Panc1 (cell line): ENCODE measurements around the gene TIGD7. TPM values are rescaled to one million over a fixed set of nuclear protein-coding genes. Genes with fewer than 3 reads are reported as not detected.

Experiments used
- ATAC-seq: fragments of 200-7000 bp; cut with Tn5 transposase; 2 replicates; pipeline ENCODE4 v1.9.1; 2020; ENCODE audit warnings: mild to moderate bottlenecking, moderate library complexity
- BruUV-seq: library from RNA; stranded (reverse); fragments of 400-500 nt; replicated peaks from 2 replicates; lab custom pipeline; 2021; lab: Mats Ljungman, UMichigan
- CTCF ChIA-PET: fragments of 300-600 bp; sonication (Branson Sonifier 250); formaldehyde crosslinking; loops from one replicate; lab custom pipeline; 2022; ENCODE audit warnings: antibody characterized with exemption; lab: Charles Lee
- POLR2A ChIA-PET: fragments of 300-600 bp; sonication (Branson Sonifier 250); formaldehyde crosslinking; loops from one replicate; lab custom pipeline; 2022; ENCODE audit warnings: antibody characterized with exemption; lab: Charles Lee
- DNase-seq: peaks from one replicate; pipeline ENCODE4 v3.0.0-alpha.2; 2010; ENCODE audit warnings: low read depth, low spot score
- H3K27ac ChIP-seq: 2 replicates; pipeline ENCODE4 v1.5.1; 2011; ENCODE audit warnings: mild to moderate bottlenecking, low read length, inconsistent platforms
- H3K27me3 ChIP-seq: fragments of 200-500 bp; sonication (Bioruptor generic); 2 replicates; pipeline ENCODE4 v1.6.0; 2014; ENCODE audit warnings: low read length, inconsistent platforms; ENCODE audit not compliant: control insufficient read depth, insufficient read depth
- H3K36me3 ChIP-seq: fragments of 200-500 bp; sonication (Bioruptor generic); 2 replicates; pipeline ENCODE4 v1.5.1; 2014; ENCODE audit warnings: inconsistent platforms, mild to moderate bottlenecking, low read length, moderate library complexity; ENCODE audit not compliant: control insufficient read depth, insufficient read depth
- H3K4me1 ChIP-seq: 2 replicates; pipeline ENCODE4 v1.5.1; 2011; ENCODE audit warnings: inconsistent platforms, mild to moderate bottlenecking, low read length, moderate library complexity; ENCODE audit not compliant: control insufficient read depth, insufficient read depth
- H3K4me3 ChIP-seq, 2 experiments: 2 replicates each; pipeline ENCODE4 v1.5.1; 2011 to 2012; ENCODE audit warnings: low read depth in 2 of 2, low read length in 2 of 2, mild to moderate bottlenecking in 2 of 2, inconsistent platforms in 1 of 2, moderate library complexity in 1 of 2
- H3K9me3 ChIP-seq: fragments of 200-500 bp; sonication (Bioruptor generic); 2 replicates; pipeline ENCODE4 v1.5.1; 2014; ENCODE audit warnings: low read depth, mild to moderate bottlenecking, inconsistent platforms, low read length, moderate library complexity; ENCODE audit not compliant: control insufficient read depth, insufficient read depth
- CTCF ChIP-seq: fragments of 450-650 bp; IDR thresholded peaks from 2 replicates; pipeline ENCODE4 v1.5.1; 2017; ENCODE audit warnings: mild to moderate bottlenecking
- POLR2AphosphoS5 ChIP-seq: IDR thresholded peaks from 2 replicates; pipeline ENCODE4 v1.6.1; 2012; ENCODE audit warnings: mild to moderate bottlenecking, low read depth, low read length, moderate library complexity
- REST ChIP-seq, 2 experiments: IDR thresholded peaks; 2 replicates each; pipeline ENCODE4 v1.6.1; 2011 to 2012; ENCODE audit warnings: low read depth in 2 of 2, control low read depth in 1 of 2, low read length in 1 of 2, mild to moderate bottlenecking in 1 of 2, moderate library complexity in 1 of 2; ENCODE audit not compliant: insufficient read depth in 1 of 2
- SIN3A ChIP-seq: IDR thresholded peaks from 2 replicates; pipeline ENCODE4 v1.6.1; 2012; ENCODE audit warnings: low read depth, mild to moderate bottlenecking, low read length, moderate library complexity, borderline replicate concordance; ENCODE audit not compliant: insufficient read depth
- TCF7L2 ChIP-seq: IDR thresholded peaks from 2 replicates; pipeline ENCODE4 v1.6.1; 2011; ENCODE audit warnings: mild to moderate bottlenecking, low read depth, low read length, inconsistent platforms
- in situ Hi-C: cut with HindIII; loops from 2 replicates; pipeline ENCODE4 v1.10.0; 2016; ENCODE audit warnings: low sequenced_read_pairs, low pct_unique_long_range_greater_than_20kb
- intact Hi-C: fragments of 100-400 bp; cut with micrococcal nuclease; formaldehyde crosslinking; loops from one replicate; pipeline ENCODE4 v1.10.0; 2022; ENCODE audit not compliant: unreplicated experiment
- total RNA-seq: library from RNA; stranded (reverse); gene quantifications from one replicate; pipeline ENCODE4 v1.2.1, GENCODE V29; 2021; ENCODE audit not compliant: unreplicated experiment

The TIGD7 gene
- total RNA-seq, 1 experiment from 2014 or later: 4.5 TPM

GRCh38 chr16:3328104-3328503 lies 22.9 kb upstream of the TIGD7 start:
- in situ Hi-C loops: no loop called here
- TF ChIP-seq TCF7L2 (no peak), CTCF (no peak), SIN3A (no peak), REST (IDR thresholded peaks at IDR 0.05; ENCODE audit: insufficient read depth in 1 of 2, low read depth in 2 of 2, low read length in 1 of 2) (no peak), POLR2AphosphoS5 (no peak)
- no peaks in the 10 kb centered on the region for H3K27me3 ChIP-seq
- H3K36me3 ChIP-seq: no peaks in the 10 kb centered on the region
- no peaks in the 10 kb centered on the region for H3K9me3 ChIP-seq
- ATAC-seq (no peak), DNase-seq (no peak)
- H3K4me3 ChIP-seq: no peak overlapping the region
- H3K4me1 ChIP-seq: no peaks in the 10 kb centered on the region
- no peak overlapping the region for H3K27ac ChIP-seq
- intact Hi-C loops: no loop called here
- POLR2A ChIA-PET: no interaction called here
- CTCF ChIA-PET: no interaction called here
- no TSS peak for BruUV-seq

- DNase-seq: no peak
- TF ChIP-seq TCF7L2 (no peak), REST (IDR thresholded peaks at IDR 0.05; ENCODE audit: insufficient read depth in 1 of 2, low read depth in 2 of 2, low read length in 1 of 2) (no peak), POLR2AphosphoS5 (no peak), CTCF (no peak), SIN3A (no peak)
- no peaks in the 10 kb centered on the region for H3K36me3 ChIP-seq
These were observed 22.3 kb upstream of the TIGD7 start for GRCh38 chr16:3327514-3327913.

More at GRCh38 chr16:3327514-3327913, 22.3 kb upstream of the TIGD7 start:
- intact Hi-C loops (no loop called here), in situ Hi-C loops (no loop called here)
- ATAC-seq: no peak
- no peaks in the 10 kb centered on the region for H3K4me1 ChIP-seq
- no peak overlapping the region for H3K4me3 ChIP-seq
- H3K27ac ChIP-seq: no peak overlapping the region
- CTCF ChIA-PET: no interaction called here
- no TSS peak for BruUV-seq
- no peaks in the 10 kb centered on the region for H3K27me3 ChIP-seq
- no peaks in the 10 kb centered on the region for H3K9me3 ChIP-seq
- POLR2A ChIA-PET: no interaction called here
